Stimulated activated memory B cell treated with anti-CD40 and anti-IgM and Interleukin-4, amounts not matched to agents 10 μg/mL and 1 μg/mL and 100 μg/mL, for 72 hours (primary cell): ENCODE data around the gene CCDC7.
"Not testable (repeated sequence)": the region's sequence is repeated elsewhere in the genome, so short reads cannot be mapped to it uniquely, and the experiment has no call there.

ENCODE experiments used
- ATAC-seq: fragments of 150-1000 bp; cut with Tn5 transposase; 2 replicates; pipeline ENCODE4 v1.10.0; 2021
- H3K27ac Mint-ChIP-seq: one replicate; pipeline ENCODE4 v1.8.0; 2022; ENCODE audit warnings: mild to moderate bottlenecking, mixed read lengths
- H3K27me3 Mint-ChIP-seq: one replicate; pipeline ENCODE4 v1.8.0; 2022; ENCODE audit warnings: mixed read lengths
- H3K36me3 Mint-ChIP-seq: one replicate; pipeline ENCODE4 v1.8.0; 2022; ENCODE audit warnings: mixed read lengths
- H3K4me1 Mint-ChIP-seq: one replicate; pipeline ENCODE4 v1.8.0; 2022; ENCODE audit warnings: mixed read lengths
- H3K4me3 Mint-ChIP-seq: one replicate; pipeline ENCODE4 v1.8.0; 2022; ENCODE audit warnings: mild to moderate bottlenecking, moderate library complexity, mixed read lengths
- H3K9me3 Mint-ChIP-seq: one replicate; pipeline ENCODE4 v1.8.0; 2022; ENCODE audit warnings: mixed read lengths

CCDC7 gene

DNA sequence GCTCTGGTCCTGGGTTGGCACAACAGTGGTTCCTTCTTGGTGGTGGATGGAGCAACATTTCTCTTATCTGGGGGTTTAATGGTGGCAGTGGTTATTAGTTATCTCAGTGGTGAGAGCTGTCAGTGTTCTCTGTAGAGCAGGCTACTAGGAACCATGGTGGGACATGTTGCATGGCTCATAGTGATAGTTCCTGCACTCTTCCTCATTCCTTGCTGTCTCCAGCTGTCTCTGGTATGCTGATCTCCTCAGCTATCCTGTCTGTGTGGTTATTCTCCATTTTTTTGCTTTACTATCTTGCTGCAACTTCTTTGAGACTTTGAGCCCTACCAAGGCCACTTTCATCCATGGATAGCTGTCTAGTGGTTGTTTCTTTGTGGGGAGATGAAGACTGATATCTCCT lies 44.0 kb downstream of the CCDC7 start:
- Mint-ChIP-seq H3K4me3 (no peak overlapping the region), H3K27me3 (no peaks in the 10 kb centered on the region), H3K9me3 (peaks cover 16% of the 10 kb centered on the region), H3K4me1 (no peaks in the 10 kb centered on the region), H3K36me3 (peaks cover 75% of the 10 kb centered on the region), H3K27ac (no peak overlapping the region)
- no peak for ATAC-seq

DNA sequence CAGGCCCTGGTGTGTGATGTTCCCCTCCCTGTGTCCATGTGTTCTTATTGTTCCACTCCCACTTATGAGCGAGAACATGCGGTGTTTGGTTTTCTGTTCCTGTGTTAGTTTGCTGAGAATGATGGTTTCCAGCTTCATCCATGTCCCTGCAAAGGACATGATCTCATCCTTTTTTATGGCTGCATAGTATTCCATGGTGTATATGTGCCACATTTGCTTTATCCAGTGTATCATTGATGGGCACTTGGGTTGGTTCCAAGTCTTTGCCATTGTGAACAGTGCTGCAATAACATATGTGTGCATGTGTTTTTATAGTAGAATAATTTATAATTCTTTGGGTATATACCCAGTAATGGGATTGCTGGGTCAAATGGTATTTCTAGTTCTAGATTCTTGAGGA lies 48.6 kb downstream of the CCDC7 start:
- not testable (repeated sequence) for H3K9me3 Mint-ChIP-seq

DNA sequence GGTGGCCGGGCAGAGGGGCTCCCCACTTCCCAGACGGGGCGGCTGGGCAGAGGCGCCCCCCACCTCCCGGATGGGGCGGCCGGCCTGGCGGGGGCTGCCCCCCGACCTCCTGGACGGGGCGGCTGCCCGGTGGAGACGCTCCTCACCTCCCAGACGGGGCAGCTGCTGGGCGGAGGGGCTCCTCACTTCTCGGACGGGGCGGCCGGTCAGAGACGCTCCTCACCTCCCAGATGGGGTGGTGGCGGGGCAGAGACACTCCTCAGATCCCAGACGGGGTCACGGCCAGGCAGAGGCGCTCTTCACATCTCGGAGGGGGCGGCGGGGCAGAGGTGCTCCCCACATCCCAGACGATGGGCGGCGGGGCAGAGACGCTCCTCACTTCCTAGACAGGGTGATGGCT lies 54.2 kb downstream of the CCDC7 start:
- not testable (repeated sequence) for H3K4me1 Mint-ChIP-seq, H3K9me3 Mint-ChIP-seq, ATAC-seq, H3K27ac Mint-ChIP-seq, H3K4me3 Mint-ChIP-seq, H3K27me3 Mint-ChIP-seq
- peaks cover 90% of the 10 kb centered on the region for H3K36me3 Mint-ChIP-seq

More for the DNA sequence above, 48.6 kb downstream of the CCDC7 start:
- H3K4me1 Mint-ChIP-seq, H3K27ac Mint-ChIP-seq, H3K4me3 Mint-ChIP-seq, ATAC-seq, H3K27me3 Mint-ChIP-seq: not testable (repeated sequence)
- H3K36me3 Mint-ChIP-seq, result peaks cover 78% of the 10 kb centered on the region

DNA sequence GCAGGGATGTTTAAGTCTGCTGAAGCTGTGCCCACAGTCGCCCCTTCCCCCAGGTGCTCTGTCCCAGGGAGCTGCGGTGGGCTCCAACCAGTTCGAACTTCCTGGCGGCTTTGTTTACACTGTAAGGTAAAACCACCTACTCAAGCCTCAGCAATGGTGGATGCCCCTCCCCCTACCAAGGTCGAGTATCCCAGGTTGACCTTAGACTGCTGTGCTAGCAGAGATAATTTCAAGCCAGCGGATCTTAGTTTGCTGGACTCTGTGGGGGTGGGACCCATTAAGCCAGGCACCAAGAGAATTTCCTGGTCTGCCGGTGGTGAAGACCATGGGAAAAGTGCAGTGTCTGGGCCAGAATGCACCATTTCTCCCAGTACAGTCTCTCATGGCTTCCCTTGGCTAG lies 56.0 kb downstream of the CCDC7 start:
- no peak for ATAC-seq
- H3K36me3 Mint-ChIP-seq, result peaks cover 82% of the 10 kb centered on the region
- H3K4me3 Mint-ChIP-seq, result no peak overlapping the region
- H3K9me3 Mint-ChIP-seq, result peaks cover 3% of the 10 kb centered on the region
- H3K27me3 Mint-ChIP-seq, result no peaks in the 10 kb centered on the region
- no peaks in the 10 kb centered on the region for H3K4me1 Mint-ChIP-seq
- H3K27ac Mint-ChIP-seq, result no peak overlapping the region

DNA sequence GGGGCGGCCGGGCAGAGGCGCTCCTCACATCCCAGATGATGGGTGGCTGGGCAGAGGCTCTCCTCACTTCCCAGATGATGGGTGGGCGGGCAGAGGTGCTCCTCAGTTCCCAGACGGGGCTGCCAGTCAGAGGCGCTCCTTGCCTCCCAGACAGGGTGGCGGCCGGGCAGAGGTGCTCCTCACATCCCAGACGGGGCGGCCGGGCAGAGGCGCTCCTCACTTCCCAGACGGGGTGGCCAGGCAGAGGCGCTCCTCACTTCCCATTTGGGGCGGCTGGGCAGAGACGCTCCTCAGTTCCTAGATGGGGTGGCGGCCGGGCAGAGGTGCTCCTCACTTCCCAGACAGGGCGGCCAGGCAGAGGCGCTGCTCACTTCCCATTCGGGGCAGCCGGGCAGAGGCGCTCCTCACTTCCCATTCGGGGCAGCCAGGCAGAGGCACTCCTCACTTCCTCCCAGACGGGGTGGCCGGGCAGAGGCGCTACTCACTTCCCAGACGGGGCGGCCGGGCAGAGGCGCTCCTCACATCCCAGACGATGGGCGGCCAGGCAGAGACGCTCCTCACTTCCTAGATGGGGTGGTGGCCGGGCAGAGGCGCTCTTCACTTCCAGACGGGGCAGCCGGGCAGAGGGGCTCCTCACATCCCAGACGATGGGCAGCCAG lies 60.0 kb downstream of the CCDC7 start:
- not testable (repeated sequence) for H3K27me3 Mint-ChIP-seq, H3K9me3 Mint-ChIP-seq, H3K4me1 Mint-ChIP-seq, ATAC-seq, H3K4me3 Mint-ChIP-seq, H3K27ac Mint-ChIP-seq
- H3K36me3 Mint-ChIP-seq, result peaks cover 57% of the 10 kb centered on the region

DNA sequence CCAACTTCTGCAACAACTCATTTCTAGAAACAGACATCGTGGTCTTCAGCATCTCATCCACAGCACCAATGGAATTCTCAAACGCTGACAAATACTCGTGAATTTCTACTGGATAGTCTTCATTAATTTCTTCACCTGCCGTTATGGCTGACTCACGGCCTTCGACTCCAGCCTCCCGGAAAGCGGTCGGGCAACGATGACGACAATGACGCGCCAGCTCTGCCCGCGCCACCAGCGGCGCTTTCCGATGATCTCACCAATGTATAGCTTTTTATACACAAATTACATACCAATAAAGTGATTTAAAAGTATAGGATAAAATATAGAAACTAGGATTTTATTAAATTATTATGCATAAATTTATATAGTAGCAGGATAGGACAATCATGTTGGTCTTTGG lies 65.7 kb downstream of the CCDC7 start:
- Mint-ChIP-seq H3K27ac (no peak overlapping the region), H3K4me1 (no peaks in the 10 kb centered on the region)
- no peak for ATAC-seq

DNA sequence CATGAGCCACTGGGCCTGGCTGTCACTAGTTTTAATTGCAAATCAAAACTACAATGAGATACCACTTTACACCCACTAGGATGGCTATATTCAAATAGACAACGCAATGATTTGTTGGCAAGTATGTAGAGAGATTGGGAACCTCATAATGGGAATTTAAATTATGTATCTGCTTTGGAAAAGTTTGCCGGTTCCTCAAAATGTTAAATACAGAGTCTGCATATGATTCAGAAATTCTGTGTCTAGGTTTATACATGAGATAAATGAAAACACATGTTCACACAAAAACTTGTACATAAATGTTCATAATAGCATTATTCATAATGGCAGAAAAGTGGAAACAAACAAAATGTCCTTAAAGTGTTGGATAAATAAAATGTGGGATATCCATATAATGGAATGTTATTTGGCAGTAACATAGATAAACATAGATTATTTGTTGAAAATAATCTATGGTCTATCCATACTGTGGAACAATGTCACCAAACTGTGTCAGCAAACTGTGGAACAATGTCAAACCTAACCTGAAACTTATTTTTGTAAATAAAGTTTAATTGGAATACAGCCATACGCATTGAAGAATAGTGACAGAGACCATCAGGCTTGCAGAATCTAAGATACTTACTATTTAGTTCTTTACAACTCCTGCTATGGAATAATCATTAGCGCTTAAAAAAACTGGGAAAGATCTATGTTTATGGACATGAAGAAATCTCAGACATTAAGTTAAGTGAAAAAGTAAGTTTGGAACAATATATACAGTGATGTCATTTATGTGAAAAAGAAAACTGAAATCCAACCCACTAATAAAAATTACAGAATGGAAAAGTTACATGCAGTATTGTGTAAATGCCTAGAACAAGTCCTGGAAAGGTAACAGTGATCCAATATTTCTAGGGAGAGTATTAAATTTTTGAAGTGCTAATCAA lies 70.9 kb downstream of the CCDC7 start:
- no peaks in the 10 kb centered on the region for H3K27me3 Mint-ChIP-seq
- no peak for ATAC-seq
- H3K4me3 Mint-ChIP-seq, result no peak overlapping the region
- no peak overlapping the region for H3K27ac Mint-ChIP-seq
- H3K9me3 Mint-ChIP-seq, result peaks cover 9% of the 10 kb centered on the region
- H3K4me1 Mint-ChIP-seq, result no peaks in the 10 kb centered on the region
- H3K36me3 Mint-ChIP-seq, result peaks cover 10% of the 10 kb centered on the region

More for the DNA sequence above, 65.7 kb downstream of the CCDC7 start:
- H3K36me3 Mint-ChIP-seq, result peaks cover 28% of the 10 kb centered on the region
- H3K4me3 Mint-ChIP-seq, result no peak overlapping the region
- H3K9me3 Mint-ChIP-seq, result no peaks in the 10 kb centered on the region
- no peaks in the 10 kb centered on the region for H3K27me3 Mint-ChIP-seq

DNA sequence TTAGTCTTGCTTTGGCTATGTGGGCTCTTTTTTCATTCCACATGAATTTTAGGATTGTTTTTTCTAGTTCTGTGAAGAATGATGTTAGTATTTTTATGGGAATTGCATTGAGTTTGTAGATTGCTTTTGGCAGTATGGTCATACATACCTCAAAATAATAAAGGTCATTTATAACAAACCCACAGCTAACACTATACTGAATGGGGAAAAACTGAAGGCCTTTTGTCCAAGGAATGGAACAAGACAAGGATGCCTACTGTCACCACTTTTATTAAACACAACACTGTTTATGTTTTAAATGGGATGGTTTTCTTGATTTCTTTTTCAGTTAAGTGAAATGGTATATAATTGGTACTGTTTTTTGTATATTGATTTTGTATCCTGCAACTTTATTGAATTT lies 84.3 kb downstream of the CCDC7 start:
- Mint-ChIP-seq H3K4me1 (no peaks in the 10 kb centered on the region), H3K9me3 (peaks cover 20% of the 10 kb centered on the region), H3K27ac (no peak overlapping the region), H3K36me3 (peaks cover 55% of the 10 kb centered on the region), H3K27me3 (no peaks in the 10 kb centered on the region), H3K4me3 (no peak overlapping the region)
- ATAC-seq, result no peak

DNA sequence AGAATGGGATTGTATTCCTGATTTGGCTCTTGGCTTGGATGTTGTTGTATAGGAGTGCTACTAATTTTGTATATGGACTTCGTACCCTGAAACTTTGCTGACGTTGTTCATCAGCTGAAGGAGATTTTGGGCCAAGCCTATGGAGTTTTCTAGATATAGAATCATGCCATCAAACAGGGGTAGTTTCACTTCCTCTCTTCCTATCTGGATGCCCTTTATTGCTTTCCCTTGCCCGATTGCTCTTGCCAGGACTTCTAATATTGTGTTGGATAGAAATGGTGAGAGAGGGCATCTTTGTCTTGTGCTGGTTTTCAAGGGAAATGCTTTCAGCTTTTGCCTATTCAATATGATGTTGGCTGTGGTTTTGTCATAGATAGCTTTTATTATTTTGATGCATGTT lies 92.3 kb downstream of the CCDC7 start:
- Mint-ChIP-seq H3K4me3 (no peak overlapping the region), H3K36me3 (peaks cover 42% of the 10 kb centered on the region), H3K27ac (no peak overlapping the region), H3K9me3 (peaks cover 14% of the 10 kb centered on the region), H3K27me3 (no peaks in the 10 kb centered on the region), H3K4me1 (no peaks in the 10 kb centered on the region)
- no peak for ATAC-seq

DNA sequence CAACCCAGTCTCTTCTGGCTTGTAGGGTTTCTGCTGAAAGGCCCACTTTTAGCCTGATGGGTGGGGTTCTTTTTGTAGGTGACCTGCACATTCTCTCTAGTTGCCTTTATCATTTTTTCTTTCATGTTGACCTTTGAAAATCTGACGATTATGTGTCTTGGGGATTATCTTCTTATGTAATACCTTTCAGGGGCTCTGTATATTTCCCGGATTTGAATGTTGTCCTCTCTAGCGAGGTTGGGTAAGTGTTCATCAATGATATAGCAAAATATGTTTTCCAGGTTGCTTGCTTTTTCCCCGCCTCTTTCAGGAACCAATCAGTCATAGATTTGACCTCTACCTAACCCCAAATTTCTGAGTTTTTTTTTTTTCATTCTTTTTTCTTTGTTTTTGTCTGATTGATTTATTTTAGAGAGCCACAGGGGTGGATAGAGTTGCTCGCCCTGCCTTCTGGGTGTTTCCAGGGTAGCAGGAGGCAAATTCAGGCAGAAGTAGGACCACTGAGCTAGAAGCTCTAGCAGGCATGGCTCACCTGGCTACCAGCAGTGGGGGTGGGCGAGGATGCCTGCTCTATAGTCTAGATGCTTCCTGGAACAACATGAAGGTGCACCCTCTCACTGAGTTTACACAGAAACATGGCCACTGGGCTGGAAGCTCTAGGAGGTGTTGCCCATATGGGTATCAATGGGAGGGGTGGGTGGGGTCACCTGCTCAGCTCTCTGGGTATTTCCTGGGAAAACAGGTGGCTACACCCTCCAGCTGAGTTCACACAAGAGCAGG lies 94.9 kb downstream of the CCDC7 start:
- H3K4me1 Mint-ChIP-seq, result no peaks in the 10 kb centered on the region

DNA sequence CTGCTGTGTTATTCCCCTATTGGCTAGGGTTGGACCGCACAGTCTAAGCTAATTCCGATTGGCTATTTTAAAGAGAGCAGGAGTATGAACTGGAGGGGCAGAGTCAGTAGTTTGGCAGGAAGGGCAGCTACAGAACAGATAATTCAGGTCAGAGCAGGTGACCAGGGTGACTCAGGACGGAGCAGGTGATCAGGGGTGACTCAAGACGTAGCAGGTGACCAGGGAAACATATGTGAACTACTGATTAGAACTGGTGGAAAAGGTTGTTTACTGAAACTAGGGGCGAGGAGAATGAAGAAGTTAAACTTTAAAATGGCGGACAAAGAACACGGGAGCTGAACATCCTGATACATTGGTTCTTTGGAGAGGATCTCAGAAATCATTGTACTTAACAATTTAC lies 102.3 kb downstream of the CCDC7 start:
- no peak for ATAC-seq
- H3K27ac Mint-ChIP-seq, result no peak overlapping the region
- H3K27me3 Mint-ChIP-seq, result no peaks in the 10 kb centered on the region
- H3K36me3 Mint-ChIP-seq, result peaks cover 56% of the 10 kb centered on the region
- no peak overlapping the region for H3K4me3 Mint-ChIP-seq
- peaks cover 13% of the 10 kb centered on the region for H3K9me3 Mint-ChIP-seq
- no peaks in the 10 kb centered on the region for H3K4me1 Mint-ChIP-seq

More for the DNA sequence above, 94.9 kb downstream of the CCDC7 start:
- Mint-ChIP-seq H3K4me3 (no peak overlapping the region), H3K27me3 (no peaks in the 10 kb centered on the region), H3K9me3 (no peaks in the 10 kb centered on the region), H3K36me3 (peaks cover 26% of the 10 kb centered on the region), H3K27ac (no peak overlapping the region)
- ATAC-seq, result no peak

DNA sequence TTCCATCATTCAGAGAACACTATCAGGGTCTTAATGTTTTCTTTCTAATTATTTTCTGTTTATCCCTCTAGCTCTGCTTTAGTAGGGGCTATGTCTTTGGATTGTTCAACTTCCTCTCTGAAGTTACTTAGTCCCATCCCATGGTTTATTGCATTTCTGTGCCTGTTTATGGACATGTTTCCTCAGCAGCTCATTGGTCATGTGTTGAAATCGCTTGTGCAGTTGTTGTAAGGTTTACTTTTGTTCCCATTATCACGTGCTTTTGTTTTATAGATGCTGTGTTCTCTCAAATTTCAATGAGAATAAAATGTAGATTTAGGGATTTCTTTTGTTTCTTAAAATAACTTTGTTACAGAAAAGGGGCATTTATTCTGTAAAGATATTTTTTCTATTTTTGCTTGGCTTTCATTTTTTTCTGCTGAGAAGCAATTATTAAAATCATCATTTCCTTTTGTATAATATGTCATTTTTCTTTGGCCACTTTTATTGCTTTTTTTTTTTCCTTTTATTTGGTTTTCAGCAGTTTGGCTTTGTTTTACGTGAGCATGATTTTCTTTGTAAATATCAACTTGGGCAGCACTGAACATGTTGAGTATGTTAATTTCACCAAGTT lies 110.9 kb downstream of the CCDC7 start:
- Mint-ChIP-seq H3K9me3 (peaks cover 9% of the 10 kb centered on the region), H3K36me3 (peaks cover 48% of the 10 kb centered on the region), H3K4me1 (no peaks in the 10 kb centered on the region), H3K27ac (no peak overlapping the region), H3K4me3 (no peak overlapping the region), H3K27me3 (no peaks in the 10 kb centered on the region)
- ATAC-seq, result no peak

DNA sequence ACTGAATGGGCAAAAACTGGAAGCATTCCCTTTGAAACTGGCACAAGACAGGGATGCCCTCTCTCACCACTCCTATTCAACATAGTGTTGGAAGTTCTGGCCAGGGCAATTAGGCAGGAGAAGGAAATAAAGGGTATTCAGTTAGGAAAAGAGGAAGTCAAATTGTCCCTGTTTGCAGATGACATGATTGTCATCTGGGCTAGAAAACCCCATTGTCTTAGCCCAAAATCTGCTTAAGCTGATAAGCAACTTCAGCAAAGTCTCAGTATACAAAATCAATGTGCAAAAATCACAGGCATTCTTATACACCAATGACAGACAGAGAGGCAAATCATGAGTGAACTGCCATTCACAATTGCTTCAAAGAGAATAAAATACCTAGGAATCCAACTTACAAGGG lies 116.8 kb downstream of the CCDC7 start:
- H3K9me3 Mint-ChIP-seq, H3K27me3 Mint-ChIP-seq, H3K4me1 Mint-ChIP-seq, ATAC-seq, H3K4me3 Mint-ChIP-seq, H3K27ac Mint-ChIP-seq: not testable (repeated sequence)
- peaks cover 21% of the 10 kb centered on the region for H3K36me3 Mint-ChIP-seq

DNA sequence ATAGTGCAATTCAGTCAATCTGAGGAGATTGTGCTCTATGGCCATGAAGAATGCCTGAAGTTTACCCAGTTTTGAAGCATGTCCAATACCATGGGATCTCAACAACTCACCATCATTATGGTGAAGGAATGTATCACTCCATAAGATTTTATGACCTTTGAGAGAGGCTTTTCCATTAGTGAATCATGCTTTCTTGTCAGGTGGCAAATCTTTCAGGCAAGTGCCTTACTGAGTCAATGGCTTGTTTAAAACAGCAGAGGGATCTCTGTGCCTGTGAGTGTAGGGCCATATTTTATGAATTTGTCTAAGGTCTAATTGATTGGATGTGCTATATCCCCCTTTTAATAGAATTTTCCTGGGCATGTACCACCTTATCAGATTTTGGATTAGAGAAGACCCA lies 131.5 kb downstream of the CCDC7 start:
- ATAC-seq, result no peak
- Mint-ChIP-seq H3K36me3 (peaks cover 5% of the 10 kb centered on the region), H3K27ac (no peak overlapping the region), H3K4me1 (no peaks in the 10 kb centered on the region), H3K9me3 (no peaks in the 10 kb centered on the region), H3K27me3 (no peaks in the 10 kb centered on the region), H3K4me3 (no peak overlapping the region)

DNA sequence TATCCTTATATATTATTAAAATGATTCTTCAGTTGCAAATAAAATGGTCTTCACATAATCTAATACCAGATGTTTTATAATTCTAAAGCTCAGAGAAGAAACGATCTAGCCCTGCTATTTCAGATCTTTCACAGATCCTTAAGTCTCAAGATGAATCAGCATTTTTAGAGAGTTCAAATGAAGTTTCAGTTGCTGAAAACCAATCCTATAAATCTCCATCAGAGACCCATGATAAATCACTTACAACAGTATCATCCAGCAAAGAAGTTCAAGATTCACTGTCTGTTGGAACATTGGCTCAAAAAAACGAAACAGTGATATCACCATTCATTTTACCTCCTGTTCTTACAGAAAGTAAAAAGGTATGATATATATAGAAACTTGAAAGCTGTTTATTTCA lies 137.0 kb downstream of the CCDC7 start:
- Mint-ChIP-seq H3K27me3 (no peaks in the 10 kb centered on the region), H3K9me3 (no peaks in the 10 kb centered on the region), H3K27ac (no peak overlapping the region), H3K4me1 (no peaks in the 10 kb centered on the region), H3K36me3 (peaks cover 14% of the 10 kb centered on the region), H3K4me3 (no peak overlapping the region)
- ATAC-seq, result no peak
